Ovary (tissue), 9 donors: ENCODE data around the gene ACAD11. TPM values are rescaled to one million over a fixed set of nuclear protein-coding genes. Genes with fewer than 3 reads are reported as not detected.
"Not testable (repeated sequence)": the region's sequence is repeated elsewhere in the genome, so short reads cannot be mapped to it uniquely, and the experiment has no call there.

Source experiments
- DNase-seq, 5 donors: peaks; one replicate each; pipeline ENCODE4 v3.0.0-alpha.2; 2019 to 2020
- H3K27ac ChIP-seq, 2 donors: fragments of 200-600 bp; one replicate each; pipeline versions ENCODE4 v1.5.1 to v1.8.0; 2019 to 2022
- H3K27me3 ChIP-seq: fragments of 200-600 bp; one replicate; pipeline ENCODE4 v1.8.0; 2022
- H3K36me3 ChIP-seq: fragments of 200-600 bp; sonication (generic); one replicate; pipeline ENCODE4 v1.5.1; 2019
- H3K4me1 ChIP-seq: one replicate; pipeline ENCODE4 v1.8.1; 2013; ENCODE audit warnings: mild to moderate bottlenecking, moderate library complexity; ENCODE audit not compliant: insufficient read depth
- H3K4me3 ChIP-seq: fragments of 200-600 bp; sonication (generic); one replicate; pipeline ENCODE4 v1.5.1; 2017
- H3K9me3 ChIP-seq, 2 donors: fragments of 200-600 bp in 1 of 2; sonication (generic) in 1 of 2; one replicate each; pipeline versions ENCODE4 v1.5.1 to v1.8.1; 2013 to 2019; ENCODE audit warnings: mild to moderate bottlenecking in 1 of 2, moderate library complexity in 1 of 2
- EP300 ChIP-seq: sonication (generic); formaldehyde crosslinking; IDR thresholded peaks from one replicate; pipeline ENCODE4 v1.6.1; 2017; ENCODE audit warnings: antibody characterized with exemption
- POLR2A ChIP-seq: fragments of 450-650 bp; IDR thresholded peaks from one replicate; pipeline ENCODE4 v1.6.1; 2017; ENCODE audit warnings: antibody characterized with exemption, mild to moderate bottlenecking, moderate library complexity
- WGBS, 3 donors: extraction: QIAGEN DNeasy Blood & Tissue Kit in 1 of 3; methylation state at CpG; one replicate each; pipeline versions ENCODE4 v1.1.5 to v1.1.7; 2013 to 2017; 5-methylcytosine and 5-hydroxymethylcytosine counted together
- intact Hi-C, 4 donors: fragments of 100-400 bp; cut with DNase I; formaldehyde crosslinking; loops; one replicate each; pipeline versions ENCODE4 v1.11.0 to v1.15.1; 2022 to 2023
- polyA plus RNA-seq, 2 donors: library from polyadenylated mRNA; stranded (reverse); fragments of 200-250 nt in 1 of 2; fragments of 350-450 nt in 1 of 2; fragmentation: Illumina TruSeq in 1 of 2; extraction: RNeasy Lipid Tissue Mini Kit (QIAGEN cat#74804) in 1 of 2; gene quantifications; one replicate each; pipeline ENCODE4 v1.2.3, GENCODE V29; 2013 to 2014
- total RNA-seq, 7 donors: library from RNA; depleted of rRNA in 2 of 7; stranded (reverse); fragments of >200 nt in 2 of 7; fragmentation: NEBNext Ultra II Directional in 3 of 7; extraction: Animal tissue kit (Norgen Biotek cat#: 25700) in 3 of 7; gene quantifications; one replicate each; pipeline versions ENCODE4 v1.1.0 to v1.2.4, GENCODE V29; 2016 to 2023
- TF ChIP-seq, protein P1 (sequence below), 3 donors: fragments of 450-650 bp in 2 of 3; fragments of 200-600 bp in 1 of 3; IDR thresholded peaks; one replicate each; pipeline versions ENCODE4 v1.5.1 to v1.8.0; 2016 to 2022; ENCODE audit warnings: antibody characterized with exemption in 3 of 3, mild to moderate bottlenecking in 1 of 3
- donor health status: DM: no; HTN: no; CAD: no; lungs with moderate emphysema.
- donor health status: DM: no; HTN: no; CAD: no.
- donor health status: Bipolar disorder and iron deficiency.
- donor health status: DM: yes; HTN: yes; CAD: no.
- donor health status: DM: no; HTN: no; CAD: no.
- donor health status: DM: yes; HTN: yes; CAD: no.

Gene ACAD11
- total and polyA plus RNA-seq, 9 donors, result 18.7 to 48.8 (median 25.8) TPM

- 93 to 100% (median 96%) methylated on average over 1 of the region's 1 CpG for WGBS, 3 donors
- no peak for DNase-seq
- intact Hi-C loops, result loop anchor here in 2 of 4 donors (10.0 kb wide), 2 partner anchors 110 to 390 kb away; no protein-coding TSS in a partner anchor
- Histone ChIP-seq H3K27ac (no peak overlapping the region), H3K9me3 (no peaks in the 10 kb centered on the region), H3K4me3 (no peak overlapping the region), H3K4me1 (no peaks in the 10 kb centered on the region), H3K36me3 (no peaks in the 10 kb centered on the region), H3K27me3 (no peaks in the 10 kb centered on the region)
- TF ChIP-seq, protein P1, sequence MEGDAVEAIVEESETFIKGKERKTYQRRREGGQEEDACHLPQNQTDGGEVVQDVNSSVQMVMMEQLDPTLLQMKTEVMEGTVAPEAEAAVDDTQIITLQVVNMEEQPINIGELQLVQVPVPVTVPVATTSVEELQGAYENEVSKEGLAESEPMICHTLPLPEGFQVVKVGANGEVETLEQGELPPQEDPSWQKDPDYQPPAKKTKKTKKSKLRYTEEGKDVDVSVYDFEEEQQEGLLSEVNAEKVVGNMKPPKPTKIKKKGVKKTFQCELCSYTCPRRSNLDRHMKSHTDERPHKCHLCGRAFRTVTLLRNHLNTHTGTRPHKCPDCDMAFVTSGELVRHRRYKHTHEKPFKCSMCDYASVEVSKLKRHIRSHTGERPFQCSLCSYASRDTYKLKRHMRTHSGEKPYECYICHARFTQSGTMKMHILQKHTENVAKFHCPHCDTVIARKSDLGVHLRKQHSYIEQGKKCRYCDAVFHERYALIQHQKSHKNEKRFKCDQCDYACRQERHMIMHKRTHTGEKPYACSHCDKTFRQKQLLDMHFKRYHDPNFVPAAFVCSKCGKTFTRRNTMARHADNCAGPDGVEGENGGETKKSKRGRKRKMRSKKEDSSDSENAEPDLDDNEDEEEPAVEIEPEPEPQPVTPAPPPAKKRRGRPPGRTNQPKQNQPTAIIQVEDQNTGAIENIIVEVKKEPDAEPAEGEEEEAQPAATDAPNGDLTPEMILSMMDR (IDR thresholded peaks at IDR 0.05), result no peak
- no peak for TF ChIP-seq EP300
- TF ChIP-seq POLR2A, result no peak
Observed at GRCh38 chr3:132645058-132645457, 14.6 kb downstream of the ACAD11 start.

GRCh38 chr3:132643366-132643765 lies 16.2 kb downstream of the ACAD11 start:
- Histone ChIP-seq H3K27me3 (no peaks in the 10 kb centered on the region), H3K4me3 (no peak overlapping the region), H3K27ac (no peak overlapping the region), H3K36me3 (no peaks in the 10 kb centered on the region), H3K4me1 (no peaks in the 10 kb centered on the region), H3K9me3 (no peaks in the 10 kb centered on the region)
- 72 to 81% (median 74%) methylated on average over 2 of the region's 2 CpGs for WGBS, 3 donors
- no peak for DNase-seq
- intact Hi-C loops, result loop anchor here in 3 of 4 donors (2.0 to 10.0 kb wide), 4 partner anchors 106 to 389 kb away; no protein-coding TSS in a partner anchor
- TF ChIP-seq, protein P1 (IDR thresholded peaks at IDR 0.05), result no peak
- TF ChIP-seq EP300, result no peak
- no peak for TF ChIP-seq POLR2A

DNA sequence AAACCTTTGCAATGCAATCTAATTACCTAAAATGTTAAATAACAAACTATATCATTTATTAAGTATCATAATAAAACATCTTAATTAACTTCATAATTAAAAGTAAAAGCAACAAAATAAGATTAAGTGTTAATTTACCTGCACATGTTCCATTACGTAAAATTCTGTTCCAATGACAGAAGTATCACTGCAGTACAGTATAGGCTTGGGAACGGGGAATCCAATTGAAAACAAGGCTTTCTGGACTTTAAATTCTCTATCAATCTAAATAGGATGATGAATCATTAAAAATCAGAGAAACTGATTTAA lies 17.1 kb downstream of the ACAD11 start:
- Histone ChIP-seq H3K4me3 (no peak overlapping the region), H3K36me3 (no peaks in the 10 kb centered on the region), H3K27ac (no peak overlapping the region), H3K27me3 (no peaks in the 10 kb centered on the region), H3K4me1 (no peaks in the 10 kb centered on the region), H3K9me3 (no peaks in the 10 kb centered on the region)
- TF ChIP-seq POLR2A, result no peak
- TF ChIP-seq EP300, result no peak
- TF ChIP-seq, protein P1 (IDR thresholded peaks at IDR 0.05), result no peak
- WGBS, 3 donors, result 66 to 67% (median 67%) methylated on average over 2 of the region's 2 CpGs
- no peak for DNase-seq
- intact Hi-C loops, result loop anchor here in 3 of 4 donors (2.0 to 10.0 kb wide), 4 partner anchors 105 to 388 kb away; no protein-coding TSS in a partner anchor

GRCh38 chr3:132641837-132642538 lies 17.6 kb downstream of the ACAD11 start:
- Histone ChIP-seq H3K27ac (no peak overlapping the region), H3K36me3 (no peaks in the 10 kb centered on the region), H3K4me1 (no peaks in the 10 kb centered on the region), H3K9me3 (no peaks in the 10 kb centered on the region), H3K4me3 (no peak overlapping the region), H3K27me3 (no peaks in the 10 kb centered on the region)
- TF ChIP-seq EP300, result no peak
- no peak for TF ChIP-seq POLR2A
- TF ChIP-seq, protein P1 (IDR thresholded peaks at IDR 0.05), result peak; percentile 61 to 82 (median 67)
- no peak for DNase-seq
- intact Hi-C loops, result loop anchor here (2.0 to 10.0 kb wide), 5 partner anchors 105 to 387 kb away; no protein-coding TSS in a partner anchor
- 68 to 70% (median 69%) methylated on average over 5 of the region's 5 CpGs for WGBS, 3 donors

DNA sequence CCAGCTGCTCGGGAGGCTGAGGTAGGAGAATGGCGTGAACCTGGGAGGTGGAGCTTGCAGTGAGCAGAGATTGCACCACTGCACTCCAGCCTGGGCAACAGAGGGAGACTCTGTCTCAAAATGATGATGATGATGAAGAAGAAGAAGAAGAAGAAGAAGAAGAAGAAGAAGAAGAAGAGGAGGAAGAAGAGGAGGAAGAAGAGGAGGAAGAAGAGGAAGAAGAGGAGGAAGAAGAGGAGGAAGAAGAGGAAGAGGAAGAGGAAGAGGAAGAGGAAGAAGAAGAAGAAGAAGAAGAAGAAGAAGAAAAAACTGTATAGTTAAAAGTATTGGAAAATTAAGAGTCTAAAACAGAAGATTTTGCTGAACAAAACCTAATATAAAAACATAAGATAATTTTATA lies 18.2 kb downstream of the ACAD11 start:
- H3K9me3 ChIP-seq, H3K4me1 ChIP-seq, H3K27ac ChIP-seq, H3K36me3 ChIP-seq, DNase-seq, H3K27me3 ChIP-seq, H3K4me3 ChIP-seq: not testable (repeated sequence)
- 93 to 95% (median 94%) methylated on average over 2 of the region's 2 CpGs for WGBS, 3 donors
- intact Hi-C loops, result loop anchor here (2.0 to 10.0 kb wide), 4 partner anchors 104 to 387 kb away; no protein-coding TSS in a partner anchor
